ENCODE data around the gene LRP6. TPM values are rescaled to one million over a fixed set of nuclear protein-coding genes. Genes with fewer than 3 reads are reported as not detected.
"Not testable (repeated sequence)": the region's sequence is repeated elsewhere in the genome, so short reads cannot be mapped to it uniquely, and the experiment has no call there.

The LRP6 gene
- total RNA-seq, 8 experiments from 2014 or later, result 16.9 to 45.1 (median 39.1) TPM

DNA sequence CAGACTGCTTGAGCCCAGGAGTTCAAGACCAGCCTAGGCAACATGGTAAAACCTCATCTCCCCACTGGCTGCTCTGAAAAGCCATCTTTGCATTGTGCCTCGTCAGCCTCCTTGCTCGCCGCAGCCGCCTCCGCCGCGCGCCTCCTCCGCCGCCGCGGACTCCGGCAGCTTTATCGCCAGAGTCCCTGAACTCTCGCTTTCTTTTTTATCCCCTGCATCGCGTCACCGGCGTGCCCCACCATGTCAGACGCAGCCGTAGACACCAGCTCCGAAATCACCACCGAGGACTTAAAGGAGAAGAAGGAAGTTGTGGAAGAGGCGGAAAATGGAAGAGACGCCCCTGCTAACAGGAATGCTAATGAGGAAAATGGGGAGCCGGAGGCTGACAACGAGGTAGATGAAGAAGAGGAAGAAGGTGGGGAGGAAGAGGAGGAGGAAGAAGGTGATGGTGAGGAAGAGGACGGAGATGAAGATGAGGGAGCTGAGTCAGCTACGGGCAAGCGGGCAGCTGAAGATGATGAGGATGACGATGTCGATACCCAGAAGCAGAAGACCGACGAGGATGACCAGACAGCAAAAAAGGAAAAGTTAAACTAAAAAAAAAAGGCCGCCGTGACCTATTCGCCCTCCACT lies 155.8 kb downstream of the LRP6 start:
- H3K4me3 ChIP-seq; H3K27ac ChIP-seq; in situ Hi-C loops (cut with MboI; ENCODE audit: low pct_unique_long_range_greater_than_20kb in 2 of 9, low sequenced_read_pairs in 9 of 9, unreplicated experiment in 9 of 9); ATAC-seq (replicated peaks in 6 of 8); H3K4me1 ChIP-seq (replicated peaks in 1 of 2): not testable (repeated sequence)
- 80 to 100% (median 94%) methylated on average over 1 to 15 of the region's 37 CpGs; no CpG with 5 or more reads in 2 of the 10 experiments for WGBS, 10 experiments

DNA sequence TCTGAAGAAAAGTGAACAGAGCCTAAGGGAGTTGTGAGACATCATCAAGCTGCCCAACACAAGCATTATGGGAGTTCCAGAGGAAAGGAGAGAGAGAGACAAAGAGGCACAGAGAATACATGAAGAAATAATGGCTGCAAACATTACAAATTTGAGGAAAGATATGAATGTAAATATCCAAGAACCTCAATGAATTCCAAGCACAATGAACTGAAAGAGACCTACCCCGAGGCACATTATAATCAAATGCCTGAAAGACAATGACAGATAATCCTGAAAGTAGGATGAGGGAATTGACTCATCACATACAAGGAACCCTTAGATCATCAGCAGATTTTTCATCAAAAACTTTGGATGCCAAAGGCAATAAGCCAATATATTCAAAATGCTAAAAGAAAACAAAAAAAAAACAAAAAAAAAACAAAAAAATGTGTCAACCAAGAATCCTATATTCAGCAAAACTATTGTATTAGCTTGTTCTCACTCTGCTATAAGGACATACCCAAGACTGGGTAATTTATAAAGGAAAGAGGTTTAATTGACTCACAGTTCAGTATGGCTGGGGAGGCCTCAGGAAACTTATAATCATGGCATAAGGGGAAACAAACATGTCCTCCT lies 158.3 kb downstream of the LRP6 start:
- no peak overlapping the region for H3K4me3 ChIP-seq
- 80 to 100% (median 94%) methylated on average over 1 of the region's 1 CpG for WGBS, 10 experiments
- no peak overlapping the region for H3K27ac ChIP-seq
- in situ Hi-C loops (cut with MboI; ENCODE audit: low pct_unique_long_range_greater_than_20kb in 2 of 9, low sequenced_read_pairs in 9 of 9, unreplicated experiment in 9 of 9), result no loop called here
- no peaks in the 10 kb centered on the region for H3K4me1 ChIP-seq (replicated peaks in 1 of 2)
- ATAC-seq (replicated peaks in 6 of 8), result no peak

DNA sequence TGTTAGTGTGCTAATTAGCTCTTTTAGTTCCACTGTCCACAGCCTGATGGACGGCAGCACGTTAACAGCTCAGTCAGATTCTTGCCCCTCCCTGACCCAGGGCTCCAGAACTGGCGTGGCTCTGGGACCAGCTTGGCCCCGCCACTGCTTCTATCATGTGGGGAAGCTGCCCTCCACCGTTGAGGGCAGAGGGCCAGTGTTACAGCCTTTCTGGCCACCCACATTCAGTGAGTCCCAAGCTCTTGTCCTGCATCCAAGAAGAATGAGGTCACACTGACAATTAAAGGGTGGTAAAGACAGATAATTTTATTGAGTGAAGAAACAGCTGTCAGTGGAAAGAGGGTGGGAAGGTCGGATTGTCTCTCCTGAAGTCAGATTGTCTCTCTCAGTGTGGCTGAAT lies 159.2 kb downstream of the LRP6 start:
- no peak for ATAC-seq (replicated peaks in 6 of 8)
- Histone ChIP-seq H3K27ac (no peak overlapping the region), H3K4me3 (no peak overlapping the region), H3K4me1 (replicated peaks in 1 of 2) (no peaks in the 10 kb centered on the region)
- in situ Hi-C loops (cut with MboI; ENCODE audit: low pct_unique_long_range_greater_than_20kb in 2 of 9, low sequenced_read_pairs in 9 of 9, unreplicated experiment in 9 of 9), result no loop called here
- whole genome bisulfite sequencing, 10 experiments, result 0 to 100% (median 80%) methylated on average over 1 to 3 of the region's 6 CpGs; no CpG with 5 or more reads in 3 of the 10 experiments

DNA sequence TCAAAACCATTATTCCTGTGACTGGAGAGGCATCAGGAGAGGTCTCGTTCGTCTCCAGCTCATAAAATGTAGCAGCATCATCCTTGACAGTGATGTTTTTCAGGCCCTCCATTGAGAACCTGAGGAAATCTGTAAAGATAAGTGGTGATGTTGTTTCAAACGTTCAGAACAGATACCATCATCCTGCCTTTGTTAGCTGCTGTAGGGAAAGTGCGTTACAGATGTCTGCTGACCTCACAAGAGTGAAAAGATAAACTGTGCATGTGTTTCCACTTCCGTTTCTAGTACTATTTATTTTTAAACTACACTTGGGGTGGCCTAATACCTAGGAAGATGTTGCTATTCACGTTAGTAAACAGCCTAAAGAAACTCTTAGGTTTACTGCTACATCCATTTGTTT lies 167.7 kb downstream of the LRP6 start:
- no peaks in the 10 kb centered on the region for H3K4me1 ChIP-seq (replicated peaks in 1 of 2)
- ATAC-seq (replicated peaks in 6 of 8), result no peak
- no peak overlapping the region for H3K4me3 ChIP-seq
- WGBS, 10 experiments, result 62 to 100% (median 82%) methylated on average over 1 to 6 of the region's 6 CpGs
- H3K27ac ChIP-seq, result no peak overlapping the region
- in situ Hi-C loops (cut with MboI; ENCODE audit: low pct_unique_long_range_greater_than_20kb in 2 of 9, low sequenced_read_pairs in 9 of 9, unreplicated experiment in 9 of 9), result loop anchor here in 2 of 9 experiments (25.0 kb wide), 2 partner anchors 213 to 238 kb away; no protein-coding TSS in a partner anchor

DNA sequence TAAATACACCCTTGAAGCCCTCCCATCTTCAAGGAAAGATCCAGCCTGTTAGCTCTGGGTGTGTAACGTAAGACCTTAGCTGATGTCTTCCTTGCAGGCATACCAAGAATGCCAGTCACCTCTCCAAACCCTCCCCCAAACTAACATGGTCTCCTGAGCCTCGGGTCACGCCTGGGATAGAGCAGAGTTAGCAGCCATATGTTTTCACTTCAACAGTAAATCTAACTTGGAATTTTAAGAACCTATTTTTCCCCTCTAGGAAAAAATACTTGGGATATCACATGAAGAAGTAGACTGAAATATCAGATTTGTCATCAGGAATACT lies 168.2 kb downstream of the LRP6 start:
- Histone ChIP-seq H3K4me1 (replicated peaks in 1 of 2) (no peaks in the 10 kb centered on the region), H3K27ac (no peak overlapping the region), H3K4me3 (no peak overlapping the region)
- in situ Hi-C loops (cut with MboI; ENCODE audit: low pct_unique_long_range_greater_than_20kb in 2 of 9, low sequenced_read_pairs in 9 of 9, unreplicated experiment in 9 of 9), result loop anchor here in 2 of 9 experiments (25.0 kb wide), 2 partner anchors 214 to 239 kb away; no protein-coding TSS in a partner anchor
- no peak for ATAC-seq (replicated peaks in 6 of 8)
- WGBS, 10 experiments, result 60 to 100% (median 97%) methylated on average over 1 to 3 of the region's 3 CpGs; no CpG with 5 or more reads in 4 of the 10 experiments

DNA sequence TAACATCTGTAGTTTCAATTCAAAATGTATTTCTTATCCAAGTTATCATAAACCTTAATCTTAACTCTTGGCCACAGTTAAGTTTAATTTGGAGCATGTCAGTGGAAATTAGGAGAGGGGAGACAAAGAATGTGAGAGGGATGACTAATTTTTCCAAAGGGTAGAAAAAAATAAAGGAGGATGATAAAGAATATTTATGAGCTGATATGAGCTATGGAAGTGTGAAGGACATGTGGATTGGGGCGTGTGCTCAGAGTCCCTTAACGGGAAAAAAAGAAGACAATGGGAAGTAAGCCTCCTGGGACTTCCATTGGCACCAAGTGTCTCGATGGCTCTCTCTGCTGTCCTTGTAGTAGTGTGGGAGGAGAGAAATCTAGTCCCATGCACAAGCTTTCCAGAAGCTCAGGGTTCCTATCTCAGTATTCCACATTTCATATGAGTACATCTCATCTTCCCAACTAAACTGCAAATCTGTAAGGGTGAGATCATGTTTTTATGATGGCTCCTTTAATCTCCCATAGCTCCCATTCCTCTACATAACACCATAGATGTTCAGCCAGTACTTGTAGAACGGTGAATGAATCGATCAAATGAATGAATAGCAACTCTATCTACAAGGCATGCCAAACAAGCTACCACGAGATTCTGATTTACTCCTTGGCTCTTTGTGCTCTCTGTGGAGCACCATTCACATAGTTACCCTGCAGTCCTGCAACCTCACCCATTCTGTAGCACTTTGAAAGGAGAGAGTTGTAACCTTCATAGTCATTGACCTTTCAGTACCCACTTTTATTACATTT lies 168.8 kb downstream of the LRP6 start:
- no peak overlapping the region for H3K27ac ChIP-seq
- in situ Hi-C loops (cut with MboI; ENCODE audit: low pct_unique_long_range_greater_than_20kb in 2 of 9, low sequenced_read_pairs in 9 of 9, unreplicated experiment in 9 of 9), result loop anchor here in 2 of 9 experiments (25.0 kb wide), 2 partner anchors 214 to 239 kb away; no protein-coding TSS in a partner anchor
- no peak overlapping the region for H3K4me3 ChIP-seq
- WGBS, 10 experiments, result 33 to 100% (median 89%) methylated on average over 1 to 6 of the region's 6 CpGs; no CpG with 5 or more reads in 2 of the 10 experiments
- no peak for ATAC-seq (replicated peaks in 6 of 8)
- H3K4me1 ChIP-seq (replicated peaks in 1 of 2), result no peaks in the 10 kb centered on the region

DNA sequence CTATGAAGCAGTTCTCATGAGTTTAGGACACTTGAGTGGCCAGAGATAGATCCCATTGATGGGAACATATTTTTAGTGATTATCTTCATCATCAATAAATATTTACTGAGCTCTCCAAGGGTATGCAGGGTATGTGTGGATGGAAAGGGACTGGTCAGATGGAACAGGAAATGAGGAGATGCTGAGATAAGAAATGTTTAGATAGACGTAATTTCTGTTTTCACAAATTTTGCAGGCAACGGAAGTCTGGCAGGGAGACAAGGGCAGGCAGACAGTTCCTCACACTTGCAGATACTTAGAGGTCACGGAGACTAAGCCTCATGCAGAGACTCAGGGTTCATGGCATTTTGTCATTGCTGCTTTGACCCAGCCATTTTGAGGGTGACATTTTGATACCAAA lies 171.8 kb downstream of the LRP6 start:
- H3K4me1 ChIP-seq (replicated peaks in 1 of 2), result no peaks in the 10 kb centered on the region
- H3K27ac ChIP-seq, result no peak overlapping the region
- no peak overlapping the region for H3K4me3 ChIP-seq
- in situ Hi-C loops (cut with MboI; ENCODE audit: low pct_unique_long_range_greater_than_20kb in 2 of 9, low sequenced_read_pairs in 9 of 9, unreplicated experiment in 9 of 9), result loop anchor here in 2 of 9 experiments (25.0 kb wide), 2 partner anchors 217 to 242 kb away; no protein-coding TSS in a partner anchor
- 74 to 100% (median 98%) methylated on average over 1 to 3 of the region's 3 CpGs; no CpG with 5 or more reads in 2 of the 10 experiments for WGBS, 10 experiments
- no peak for ATAC-seq (replicated peaks in 6 of 8)

DNA sequence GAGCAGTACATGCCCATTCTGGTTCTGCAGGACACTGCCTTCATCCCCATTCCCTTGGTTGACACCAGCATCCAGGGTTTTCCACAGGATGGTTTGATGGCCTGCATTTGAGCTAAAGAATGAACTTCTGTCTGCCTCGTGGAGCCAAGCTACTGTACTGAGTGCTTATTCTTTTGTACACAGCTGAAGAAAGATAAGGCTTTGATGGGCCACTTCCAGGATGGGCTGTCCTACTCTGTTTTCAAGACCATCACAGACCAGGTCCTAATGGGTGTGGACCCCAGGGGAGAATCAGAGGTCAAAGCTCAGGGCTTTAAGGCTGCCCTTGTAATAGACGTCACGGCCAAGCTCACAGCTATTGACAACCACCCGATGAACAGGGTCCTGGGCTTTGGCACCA lies 172.4 kb downstream of the LRP6 start:
- in situ Hi-C loops (cut with MboI; ENCODE audit: low pct_unique_long_range_greater_than_20kb in 2 of 9, low sequenced_read_pairs in 9 of 9, unreplicated experiment in 9 of 9), result loop anchor here in 2 of 9 experiments (25.0 kb wide), 2 partner anchors 218 to 243 kb away; no protein-coding TSS in a partner anchor

DNA sequence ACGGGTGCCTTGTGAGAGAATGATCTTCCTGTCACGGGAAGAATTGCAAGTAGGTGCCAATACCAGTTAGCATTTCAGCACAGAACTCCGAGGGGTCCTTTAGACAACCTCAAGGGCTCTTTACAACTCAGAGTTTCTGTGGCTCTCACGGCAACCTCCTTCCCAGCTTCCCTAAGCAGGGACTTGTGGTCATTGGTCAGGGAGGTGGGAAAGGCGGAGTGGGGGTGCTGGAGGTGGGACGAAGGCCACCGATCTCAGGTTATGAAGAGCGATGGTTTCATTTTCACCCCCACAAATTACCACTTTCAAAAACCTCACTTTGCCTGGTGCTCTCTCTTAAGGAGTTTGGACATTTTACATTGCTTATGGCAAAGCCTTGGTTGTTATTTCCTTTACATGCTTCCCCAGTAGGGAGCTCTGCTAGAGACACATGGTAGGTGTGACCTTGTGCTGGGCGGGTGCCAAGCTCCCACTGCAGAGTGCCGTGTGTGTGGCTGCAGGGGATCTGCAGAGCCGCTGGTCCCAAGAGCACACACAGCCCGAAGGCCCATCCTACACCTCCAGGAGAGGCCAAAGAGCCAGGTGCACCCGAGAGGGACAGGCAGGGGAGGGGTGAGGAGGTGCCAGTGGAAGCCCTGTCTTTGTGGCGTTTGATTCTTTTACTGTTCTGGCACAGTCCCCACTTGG lies 174.7 kb downstream of the LRP6 start:
- H3K4me1 ChIP-seq (replicated peaks in 1 of 2), result peaks cover 7% of the 10 kb centered on the region in 2 donors
- no peak overlapping the region for H3K27ac ChIP-seq
- no peak overlapping the region for H3K4me3 ChIP-seq
- ATAC-seq (replicated peaks in 6 of 8), result peak in 3 of 8 experiments; percentile 73 to 83 (median 76)
- in situ Hi-C loops (cut with MboI; ENCODE audit: low pct_unique_long_range_greater_than_20kb in 2 of 9, low sequenced_read_pairs in 9 of 9, unreplicated experiment in 9 of 9), result loop anchor here in 2 of 9 experiments (25.0 kb wide), 2 partner anchors 220 to 245 kb away; no protein-coding TSS in a partner anchor
- 5 to 84% (median 81%) methylated on average over 1 to 8 of the region's 14 CpGs; no CpG with 5 or more reads in 5 of the 10 experiments for WGBS, 10 experiments

More for the DNA sequence above, 172.4 kb downstream of the LRP6 start:
- no peak overlapping the region for H3K4me3 ChIP-seq
- WGBS, 10 experiments, result 89 to 100% (median 96%) methylated on average over 1 to 4 of the region's 4 CpGs; no CpG with 5 or more reads in 4 of the 10 experiments
- no peaks in the 10 kb centered on the region for H3K4me1 ChIP-seq (replicated peaks in 1 of 2)
- H3K27ac ChIP-seq, result no peak overlapping the region
- ATAC-seq (replicated peaks in 6 of 8), result no peak

DNA sequence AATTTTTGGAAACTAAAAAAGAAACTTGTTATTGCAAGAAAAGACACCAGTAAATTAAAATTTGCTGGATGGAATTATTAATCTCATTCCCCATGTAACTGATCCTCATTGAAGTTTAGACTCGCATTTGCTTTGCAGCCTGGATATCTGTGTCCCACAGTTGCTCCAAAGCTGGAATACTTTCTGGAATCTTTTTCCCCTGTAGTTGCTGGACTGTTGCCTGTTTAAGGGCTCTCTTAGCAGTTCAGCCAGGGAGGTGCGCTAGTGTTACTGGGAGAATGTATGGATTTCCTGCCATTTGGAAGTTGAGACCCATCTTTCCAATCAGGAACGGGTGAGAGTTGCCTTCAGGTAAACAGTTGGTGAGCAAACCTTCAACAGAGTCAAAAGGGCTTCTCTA lies 175.8 kb downstream of the LRP6 start:
- in situ Hi-C loops (cut with MboI; ENCODE audit: low pct_unique_long_range_greater_than_20kb in 2 of 9, low sequenced_read_pairs in 9 of 9, unreplicated experiment in 9 of 9), result loop anchor here in 2 of 9 experiments (25.0 kb wide), 2 partner anchors 221 to 246 kb away; no protein-coding TSS in a partner anchor
- 0 to 100% (median 59%) methylated on average over 1 to 3 of the region's 3 CpGs; no CpG with 5 or more reads in 2 of the 10 experiments for WGBS, 10 experiments
- no peak overlapping the region for H3K4me3 ChIP-seq
- peaks cover 14 to 18% of the 10 kb centered on the region in 2 donors for H3K4me1 ChIP-seq (replicated peaks in 1 of 2)
- no peak overlapping the region for H3K27ac ChIP-seq
- ATAC-seq (replicated peaks in 6 of 8), result no peak

DNA sequence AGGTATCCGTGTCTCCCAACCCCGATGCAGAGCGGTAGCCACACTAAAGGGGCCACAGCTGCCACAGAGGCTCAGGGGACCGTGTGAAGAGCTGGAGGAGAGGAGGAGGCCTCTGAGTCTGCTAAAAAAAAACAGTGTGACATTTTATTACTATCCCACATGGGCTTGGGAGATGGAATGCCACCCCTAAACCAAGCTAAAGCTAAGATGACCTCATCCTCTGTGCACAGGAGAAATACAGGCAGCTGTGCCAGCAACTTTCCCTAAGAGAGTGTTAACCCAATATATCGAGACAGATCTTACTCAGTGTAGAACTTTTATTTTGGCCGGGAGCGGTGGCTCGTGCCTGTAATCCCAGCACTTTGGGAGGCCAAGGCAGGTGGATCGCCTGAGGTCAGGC lies 178.1 kb downstream of the LRP6 start:
- in situ Hi-C loops (cut with MboI; ENCODE audit: low pct_unique_long_range_greater_than_20kb in 2 of 9, low sequenced_read_pairs in 9 of 9, unreplicated experiment in 9 of 9), result loop anchor here in 3 of 9 experiments (10.0 to 25.0 kb wide), 3 partner anchors 224 to 249 kb away; no protein-coding TSS in a partner anchor
- Histone ChIP-seq H3K4me1 (replicated peaks in 1 of 2) (peaks cover 18% of the 10 kb centered on the region in 2 donors), H3K4me3 (no peak overlapping the region), H3K27ac (no peak overlapping the region)
- WGBS, 10 experiments, result 33 to 93% (median 82%) methylated on average over 2 to 6 of the region's 9 CpGs; no CpG with 5 or more reads in 5 of the 10 experiments
- ATAC-seq (replicated peaks in 6 of 8), result no peak

DNA sequence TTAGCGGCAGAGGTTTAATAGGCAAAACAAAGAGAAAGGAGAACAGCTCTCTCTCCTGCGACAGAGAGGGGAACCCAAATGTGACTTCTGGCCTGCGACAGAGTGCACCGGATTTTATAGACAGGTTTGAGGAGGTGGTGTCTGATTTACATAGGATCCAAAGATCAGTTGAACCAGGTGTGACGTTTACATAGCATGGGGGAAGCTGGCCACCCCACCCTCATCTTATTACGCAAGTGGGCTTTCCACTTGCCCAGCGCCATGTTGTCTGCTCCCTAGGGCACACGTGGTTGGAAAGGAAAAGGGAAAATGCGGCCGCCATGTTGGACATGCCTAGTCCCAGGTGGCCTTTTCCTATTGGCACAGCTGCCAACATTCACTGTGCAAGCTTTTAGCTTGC lies 178.7 kb downstream of the LRP6 start:
- peaks cover 18% of the 10 kb centered on the region in 2 donors for H3K4me1 ChIP-seq (replicated peaks in 1 of 2)
- ATAC-seq (replicated peaks in 6 of 8), result no peak
- H3K4me3 ChIP-seq, result no peak overlapping the region
- in situ Hi-C loops (cut with MboI; ENCODE audit: low pct_unique_long_range_greater_than_20kb in 2 of 9, low sequenced_read_pairs in 9 of 9, unreplicated experiment in 9 of 9), result loop anchor here in 3 of 9 experiments (10.0 to 25.0 kb wide), 3 partner anchors 224 to 249 kb away; no protein-coding TSS in a partner anchor
- 33 to 98% (median 81%) methylated on average over 1 to 7 of the region's 10 CpGs; no CpG with 5 or more reads in 1 of the 10 experiments for WGBS, 10 experiments
- peak overlapping the region in 1 of 2 donors; percentile 78 for H3K27ac ChIP-seq
